GM12878 (cell line): ENCODE results near the gene GNAQ. TPM values are rescaled to one million over a fixed set of nuclear protein-coding genes. Genes with fewer than 3 reads are reported as not detected.

Source experiments
- NR2C1 ChIP-seq: fragments of 450-650 bp; IDR thresholded peaks from 2 replicates; pipeline ENCODE4 v1.6.1; 2017; ENCODE audit warnings: antibody characterized with exemption, mild to moderate bottlenecking, moderate library complexity
- SPI1 ChIP-seq: IDR thresholded peaks from 2 replicates; pipeline ENCODE4 v1.6.1; 2011; ENCODE audit warnings: low read depth, mild to moderate bottlenecking, low read length, moderate library complexity, borderline replicate concordance; ENCODE audit not compliant: insufficient read depth
- SUZ12 ChIP-seq: fragments of 200-600 bp; sonication (generic); IDR thresholded peaks from one replicate; pipeline ENCODE4 v1.6.1; 2018; ENCODE audit warnings: antibody characterized with exemption, mild to moderate bottlenecking; ENCODE audit not compliant: unreplicated experiment
- TARDBP ChIP-seq: IDR thresholded peaks from 2 replicates; pipeline ENCODE4 v1.6.1; 2016; ENCODE audit warnings: borderline replicate concordance
- ZNF384 ChIP-seq: IDR thresholded peaks from 2 replicates; pipeline ENCODE4 v1.6.1; 2012; ENCODE audit warnings: low read depth, mild to moderate bottlenecking, low read length, improper control_type of control experiment, borderline replicate concordance
- polyA plus RNA-seq, 11 experiments: library from polyadenylated mRNA; depleted of rRNA in 4 of 11; unstranded in 6 of 11; stranded (reverse) in 5 of 11; fragments of >200 nt; fragmentation: Nextera tagmentation in 4 of 11; fragmentation: Illumina TruSeq in 1 of 11; extraction: Ambion mirVana in 4 of 11; extraction: Trizol in 1 of 11; gene quantifications; 1 replicate in 1 of 11; 2 replicates in 10 of 11; pipeline versions ENCODE4 v1.2.1 to v1.2.3, GENCODE V29; 2011 to 2016; ENCODE audit warnings: inconsistent platforms in 2 of 11, missing spikeins in 2 of 11, low read depth in 1 of 11
- total RNA-seq, 4 experiments: library from RNA; depleted of rRNA in 3 of 4; stranded (reverse); fragments of >200 nt in 3 of 4; fragmentation: Illumina TruSeq in 1 of 4; extraction: Trizol in 1 of 4; gene quantifications; 2 replicates each; pipeline versions ENCODE4 v1.2.1 to v1.2.3, GENCODE V29; 2013 to 2021
- TF ChIP-seq, protein P1 (sequence below): IDR thresholded peaks from 2 replicates; pipeline ENCODE4 v1.6.1; 2012; ENCODE audit warnings: mild to moderate bottlenecking, low read depth, low read length
- TF ChIP-seq, protein P2 (sequence below): fragments of 450-650 bp; formaldehyde crosslinking; IDR thresholded peaks from 2 replicates; pipeline ENCODE4 v1.4.0; 2020; ENCODE audit warnings: mild to moderate bottlenecking, moderate library complexity
- TF ChIP-seq, protein P3 (sequence below): fragments of 450-650 bp; IDR thresholded peaks from 2 replicates; pipeline ENCODE4 v1.6.1; 2016; ENCODE audit warnings: mild to moderate bottlenecking
- TF ChIP-seq, protein P4 (sequence below): IDR thresholded peaks from 2 replicates; pipeline ENCODE4 v1.6.1; 2011; ENCODE audit warnings: low read depth, low read length, improper control_type of control experiment, borderline replicate concordance

GNAQ gene
- total and polyA plus RNA-seq, 10 of the 15 experiments (the other 5 are each of a cell fraction or from before 2014, with no cell fraction given): 0.15 to 47.2 (median 0.49) TPM

DNA sequence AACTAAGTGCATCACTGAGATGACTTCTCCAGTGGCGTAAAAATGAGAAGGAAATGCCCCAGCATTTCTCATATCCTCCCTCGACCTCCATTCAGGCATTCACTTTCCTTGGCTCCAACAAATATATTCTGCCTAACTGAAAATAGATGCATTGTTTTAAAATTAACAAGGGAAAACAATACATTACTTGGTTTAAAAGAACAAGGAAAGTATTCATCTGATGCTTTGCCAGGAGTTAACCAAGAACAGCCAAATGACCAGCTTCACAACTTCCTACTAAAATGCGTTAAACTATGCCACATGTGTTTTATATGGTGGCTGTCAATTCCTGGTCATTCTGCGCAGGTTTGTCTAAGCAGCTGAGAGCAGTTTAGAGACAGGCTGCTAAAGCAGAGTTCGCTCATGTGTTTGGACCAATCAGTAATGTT lies 121.4 kb downstream of the GNAQ start (continued):
- TF ChIP-seq, protein P1, sequence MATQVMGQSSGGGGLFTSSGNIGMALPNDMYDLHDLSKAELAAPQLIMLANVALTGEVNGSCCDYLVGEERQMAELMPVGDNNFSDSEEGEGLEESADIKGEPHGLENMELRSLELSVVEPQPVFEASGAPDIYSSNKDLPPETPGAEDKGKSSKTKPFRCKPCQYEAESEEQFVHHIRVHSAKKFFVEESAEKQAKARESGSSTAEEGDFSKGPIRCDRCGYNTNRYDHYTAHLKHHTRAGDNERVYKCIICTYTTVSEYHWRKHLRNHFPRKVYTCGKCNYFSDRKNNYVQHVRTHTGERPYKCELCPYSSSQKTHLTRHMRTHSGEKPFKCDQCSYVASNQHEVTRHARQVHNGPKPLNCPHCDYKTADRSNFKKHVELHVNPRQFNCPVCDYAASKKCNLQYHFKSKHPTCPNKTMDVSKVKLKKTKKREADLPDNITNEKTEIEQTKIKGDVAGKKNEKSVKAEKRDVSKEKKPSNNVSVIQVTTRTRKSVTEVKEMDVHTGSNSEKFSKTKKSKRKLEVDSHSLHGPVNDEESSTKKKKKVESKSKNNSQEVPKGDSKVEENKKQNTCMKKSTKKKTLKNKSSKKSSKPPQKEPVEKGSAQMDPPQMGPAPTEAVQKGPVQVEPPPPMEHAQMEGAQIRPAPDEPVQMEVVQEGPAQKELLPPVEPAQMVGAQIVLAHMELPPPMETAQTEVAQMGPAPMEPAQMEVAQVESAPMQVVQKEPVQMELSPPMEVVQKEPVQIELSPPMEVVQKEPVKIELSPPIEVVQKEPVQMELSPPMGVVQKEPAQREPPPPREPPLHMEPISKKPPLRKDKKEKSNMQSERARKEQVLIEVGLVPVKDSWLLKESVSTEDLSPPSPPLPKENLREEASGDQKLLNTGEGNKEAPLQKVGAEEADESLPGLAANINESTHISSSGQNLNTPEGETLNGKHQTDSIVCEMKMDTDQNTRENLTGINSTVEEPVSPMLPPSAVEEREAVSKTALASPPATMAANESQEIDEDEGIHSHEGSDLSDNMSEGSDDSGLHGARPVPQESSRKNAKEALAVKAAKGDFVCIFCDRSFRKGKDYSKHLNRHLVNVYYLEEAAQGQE: no peak
- TF ChIP-seq, protein P2, sequence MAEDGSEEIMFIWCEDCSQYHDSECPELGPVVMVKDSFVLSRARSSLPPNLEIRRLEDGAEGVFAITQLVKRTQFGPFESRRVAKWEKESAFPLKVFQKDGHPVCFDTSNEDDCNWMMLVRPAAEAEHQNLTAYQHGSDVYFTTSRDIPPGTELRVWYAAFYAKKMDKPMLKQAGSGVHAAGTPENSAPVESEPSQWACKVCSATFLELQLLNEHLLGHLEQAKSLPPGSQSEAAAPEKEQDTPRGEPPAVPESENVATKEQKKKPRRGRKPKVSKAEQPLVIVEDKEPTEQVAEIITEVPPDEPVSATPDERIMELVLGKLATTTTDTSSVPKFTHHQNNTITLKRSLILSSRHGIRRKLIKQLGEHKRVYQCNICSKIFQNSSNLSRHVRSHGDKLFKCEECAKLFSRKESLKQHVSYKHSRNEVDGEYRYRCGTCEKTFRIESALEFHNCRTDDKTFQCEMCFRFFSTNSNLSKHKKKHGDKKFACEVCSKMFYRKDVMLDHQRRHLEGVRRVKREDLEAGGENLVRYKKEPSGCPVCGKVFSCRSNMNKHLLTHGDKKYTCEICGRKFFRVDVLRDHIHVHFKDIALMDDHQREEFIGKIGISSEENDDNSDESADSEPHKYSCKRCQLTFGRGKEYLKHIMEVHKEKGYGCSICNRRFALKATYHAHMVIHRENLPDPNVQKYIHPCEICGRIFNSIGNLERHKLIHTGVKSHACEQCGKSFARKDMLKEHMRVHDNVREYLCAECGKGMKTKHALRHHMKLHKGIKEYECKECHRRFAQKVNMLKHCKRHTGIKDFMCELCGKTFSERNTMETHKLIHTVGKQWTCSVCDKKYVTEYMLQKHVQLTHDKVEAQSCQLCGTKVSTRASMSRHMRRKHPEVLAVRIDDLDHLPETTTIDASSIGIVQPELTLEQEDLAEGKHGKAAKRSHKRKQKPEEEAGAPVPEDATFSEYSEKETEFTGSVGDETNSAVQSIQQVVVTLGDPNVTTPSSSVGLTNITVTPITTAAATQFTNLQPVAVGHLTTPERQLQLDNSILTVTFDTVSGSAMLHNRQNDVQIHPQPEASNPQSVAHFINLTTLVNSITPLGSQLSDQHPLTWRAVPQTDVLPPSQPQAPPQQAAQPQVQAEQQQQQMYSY (CRISPR knock-in tag): no peak
- TF ChIP-seq, protein P3, sequence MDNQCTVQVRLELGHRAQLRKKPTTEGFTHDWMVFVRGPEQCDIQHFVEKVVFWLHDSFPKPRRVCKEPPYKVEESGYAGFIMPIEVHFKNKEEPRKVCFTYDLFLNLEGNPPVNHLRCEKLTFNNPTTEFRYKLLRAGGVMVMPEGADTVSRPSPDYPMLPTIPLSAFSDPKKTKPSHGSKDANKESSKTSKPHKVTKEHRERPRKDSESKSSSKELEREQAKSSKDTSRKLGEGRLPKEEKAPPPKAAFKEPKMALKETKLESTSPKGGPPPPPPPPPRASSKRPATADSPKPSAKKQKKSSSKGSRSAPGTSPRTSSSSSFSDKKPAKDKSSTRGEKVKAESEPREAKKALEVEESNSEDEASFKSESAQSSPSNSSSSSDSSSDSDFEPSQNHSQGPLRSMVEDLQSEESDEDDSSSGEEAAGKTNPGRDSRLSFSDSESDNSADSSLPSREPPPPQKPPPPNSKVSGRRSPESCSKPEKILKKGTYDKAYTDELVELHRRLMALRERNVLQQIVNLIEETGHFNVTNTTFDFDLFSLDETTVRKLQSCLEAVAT: no peak
- TF ChIP-seq SUZ12: no peak
- TF ChIP-seq, protein P4, sequence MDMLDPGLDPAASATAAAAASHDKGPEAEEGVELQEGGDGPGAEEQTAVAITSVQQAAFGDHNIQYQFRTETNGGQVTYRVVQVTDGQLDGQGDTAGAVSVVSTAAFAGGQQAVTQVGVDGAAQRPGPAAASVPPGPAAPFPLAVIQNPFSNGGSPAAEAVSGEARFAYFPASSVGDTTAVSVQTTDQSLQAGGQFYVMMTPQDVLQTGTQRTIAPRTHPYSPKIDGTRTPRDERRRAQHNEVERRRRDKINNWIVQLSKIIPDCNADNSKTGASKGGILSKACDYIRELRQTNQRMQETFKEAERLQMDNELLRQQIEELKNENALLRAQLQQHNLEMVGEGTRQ: no peak
- TF ChIP-seq SPI1: no peak
- TF ChIP-seq ZNF384: no peak
- no peak for TF ChIP-seq TARDBP
- TF ChIP-seq NR2C1: no peak
